K562 (cell line): ENCODE measurements around the gene ZDHHC18. TPM values are rescaled to one million over a fixed set of nuclear protein-coding genes. Genes with fewer than 3 reads are reported as not detected.

Experiments used
- MED1 ChIP-seq: sonication (generic); formaldehyde crosslinking; IDR thresholded peaks from 2 replicates; pipeline ENCODE4 v1.8.1; 2023; ENCODE audit warnings: missing genetic modification reagents, borderline replicate concordance
- MGA ChIP-seq: fragments of 450-650 bp; IDR thresholded peaks from 2 replicates; pipeline ENCODE4 v1.6.1; 2016; ENCODE audit warnings: mild to moderate bottlenecking, moderate library complexity
- polyA plus RNA-seq, 8 experiments: library from polyadenylated mRNA; depleted of rRNA in 4 of 8; stranded (reverse) in 5 of 8; unstranded in 3 of 8; fragments of >200 nt; fragmentation: Nextera tagmentation in 2 of 8; fragmentation: Illumina TruSeq in 1 of 8; extraction: Ambion mirVana in 2 of 8; extraction: Trizol in 1 of 8; gene quantifications; 2 replicates each; pipeline versions ENCODE4 v1.2.1 to v1.2.3, GENCODE V29; 2011 to 2014; ENCODE audit warnings: inconsistent platforms in 1 of 8, missing spikeins in 1 of 8
- total RNA-seq, 7 experiments: library from RNA; depleted of rRNA in 6 of 7; stranded (reverse); fragments of >200 nt in 6 of 7; fragmentation: Illumina TruSeq in 2 of 7; extraction: Trizol in 2 of 7; gene quantifications; 2 replicates each; pipeline versions ENCODE4 v1.2.1 to v1.2.3, GENCODE V29; 2011 to 2021; ENCODE audit warnings: low replicate concordance in 1 of 7

The ZDHHC18 gene
- total and polyA plus RNA-seq, 9 of the 15 experiments (the other 6 are each of a cell fraction or from before 2014, with no cell fraction given): 0.42 to 35.6 (median 15.8) TPM

GRCh38 chr1:26858891-26859640 is 32.6 kb downstream of the ZDHHC18 start (continued):
- TF ChIP-seq MGA (no peak), MED1 (CRISPR knock-in tag) (no peak)
